Measurements from ENCODE around the gene NID1.

- TF ChIP-seq, protein P1, sequence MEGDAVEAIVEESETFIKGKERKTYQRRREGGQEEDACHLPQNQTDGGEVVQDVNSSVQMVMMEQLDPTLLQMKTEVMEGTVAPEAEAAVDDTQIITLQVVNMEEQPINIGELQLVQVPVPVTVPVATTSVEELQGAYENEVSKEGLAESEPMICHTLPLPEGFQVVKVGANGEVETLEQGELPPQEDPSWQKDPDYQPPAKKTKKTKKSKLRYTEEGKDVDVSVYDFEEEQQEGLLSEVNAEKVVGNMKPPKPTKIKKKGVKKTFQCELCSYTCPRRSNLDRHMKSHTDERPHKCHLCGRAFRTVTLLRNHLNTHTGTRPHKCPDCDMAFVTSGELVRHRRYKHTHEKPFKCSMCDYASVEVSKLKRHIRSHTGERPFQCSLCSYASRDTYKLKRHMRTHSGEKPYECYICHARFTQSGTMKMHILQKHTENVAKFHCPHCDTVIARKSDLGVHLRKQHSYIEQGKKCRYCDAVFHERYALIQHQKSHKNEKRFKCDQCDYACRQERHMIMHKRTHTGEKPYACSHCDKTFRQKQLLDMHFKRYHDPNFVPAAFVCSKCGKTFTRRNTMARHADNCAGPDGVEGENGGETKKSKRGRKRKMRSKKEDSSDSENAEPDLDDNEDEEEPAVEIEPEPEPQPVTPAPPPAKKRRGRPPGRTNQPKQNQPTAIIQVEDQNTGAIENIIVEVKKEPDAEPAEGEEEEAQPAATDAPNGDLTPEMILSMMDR (IDR thresholded peaks at IDR 0.05): no peak
- TF ChIP-seq POLR2A (IDR thresholded peaks at IDR 0.05) (no peak), POLR2AphosphoS5 (IDR thresholded peaks at IDR 0.05) (no peak), EP300 (IDR thresholded peaks at IDR 0.05) (no peak)
Observed at GRCh38 chr1:235930543-235930942, 134.3 kb downstream of the NID1 start.

Measured in suprapubic skin (tissue), 4 donors.